Measurements from ENCODE around the gene ABLIM1. TPM values are rescaled to one million over a fixed set of nuclear protein-coding genes. Genes with fewer than 3 reads are reported as not detected.

ABLIM1 gene
- total and polyA plus RNA-seq, 7 experiments from 2014 or later, result 109 to 440 (median 357) TPM

DNA sequence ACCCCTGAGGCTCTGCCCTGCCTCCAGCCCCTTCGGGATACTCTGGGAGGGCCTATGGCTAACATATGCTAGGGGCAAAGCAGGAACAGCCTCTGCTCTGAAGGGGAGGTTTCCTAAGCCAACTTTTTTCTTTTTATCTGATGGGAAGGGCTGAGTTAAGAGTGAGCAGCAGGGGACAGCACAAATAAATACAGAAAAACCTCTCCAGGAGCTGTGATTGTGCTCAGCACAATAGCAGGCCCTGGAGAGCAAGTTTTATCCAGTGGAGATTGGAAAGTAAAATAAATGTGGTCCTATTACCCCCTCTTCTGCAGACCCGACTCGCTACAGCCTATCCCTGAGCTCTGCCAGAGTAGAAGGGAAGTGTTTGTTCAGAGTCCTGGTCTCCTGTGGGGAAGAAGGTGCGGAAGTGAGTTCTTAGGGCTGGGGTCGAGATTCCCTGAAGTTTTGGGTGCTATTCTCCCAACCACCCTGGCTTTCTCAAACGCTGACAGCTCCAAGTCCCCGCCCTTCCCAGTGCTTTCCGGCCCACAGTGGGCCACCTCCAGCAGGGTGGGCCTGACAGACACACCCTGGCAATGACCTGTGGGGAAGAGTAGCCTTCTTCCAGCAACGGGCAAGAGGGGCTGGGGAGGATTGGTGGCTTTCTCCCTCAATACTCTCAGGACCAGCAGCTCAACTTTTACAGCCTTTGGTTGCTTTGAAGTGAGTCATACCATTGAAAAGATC lies 230.8 kb downstream of the ABLIM1 start:
- Mint-ChIP-seq H3K9me3 (peaks cover 0 to 8% (median 0%) of the 10 kb centered on the region in 11 donors), H3K4me1 (no peaks in the 10 kb centered on the region), H3K4me3 (no peak overlapping the region), H3K27me3 (peaks cover 0 to 1% (median 0%) of the 10 kb centered on the region in 5 donors), H3K27ac (peak overlapping the region in 1 of 9 donors; percentile 31), H3K36me3 (peaks cover 3 to 21% (median 7%) of the 10 kb centered on the region in 5 donors)
- ATAC-seq (no peak), DNase-seq (no peak)
- CTCF ChIA-PET, result no interaction called here
- Histone ChIP-seq H3K9me3 (ENCODE audit: control insufficient read depth in 2 of 3, low read length in 3 of 3) (no peaks in the 10 kb centered on the region), H3K36me3 (ENCODE audit: control insufficient read depth in 2 of 3, insufficient read depth in 3 of 3, low read length in 3 of 3) (peaks cover 0 to 6% (median 0%) of the 10 kb centered on the region in 3 experiments), H3K27ac (ENCODE audit: low read depth, low read length) (no peak overlapping the region), H3K27me3 (ENCODE audit: control insufficient read depth in 2 of 2, insufficient read depth in 2 of 2, low read length in 2 of 2) (no peaks in the 10 kb centered on the region), H3K4me3 (ENCODE audit: low read length) (no peak overlapping the region), H3K4me1 (ENCODE audit: control insufficient read depth in 2 of 2, insufficient read depth in 2 of 2, low read length in 2 of 2) (no peaks in the 10 kb centered on the region)
- POLR2A ChIA-PET, result no interaction called here
- intact Hi-C loops (cut with micrococcal nuclease), result no loop called here

DNA sequence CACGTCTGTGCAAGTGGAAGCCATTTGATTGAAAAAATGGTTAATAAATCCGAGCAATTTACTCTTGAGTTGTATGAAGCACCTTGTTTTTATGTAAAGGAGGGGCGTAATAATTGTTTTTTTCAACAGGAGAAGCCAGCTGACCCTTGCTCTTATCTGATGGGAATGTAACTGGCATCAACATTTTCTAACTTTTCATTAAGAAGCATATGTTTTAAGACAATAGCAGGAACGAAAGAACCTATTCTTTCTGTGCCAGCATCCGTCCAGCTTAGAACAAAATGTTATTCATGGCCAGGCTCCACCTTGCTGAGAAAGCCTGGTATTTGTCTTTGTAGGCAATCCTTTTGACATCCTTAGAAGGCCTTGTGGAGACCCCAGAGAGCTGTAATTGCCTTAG lies 231.6 kb downstream of the ABLIM1 start:
- H3K4me3 Mint-ChIP-seq, result no peak overlapping the region

GRCh38 chr10:114420811-114421485 lies 237.1 kb downstream of the ABLIM1 start:
- no peak for ATAC-seq
- intact Hi-C loops (cut with micrococcal nuclease), result no loop called here
- no peak overlapping the region for H3K4me3 Mint-ChIP-seq
- Histone ChIP-seq H3K9me3 (ENCODE audit: control insufficient read depth in 2 of 3, low read length in 3 of 3) (no peaks in the 10 kb centered on the region), H3K4me3 (ENCODE audit: low read length) (no peak overlapping the region), H3K27ac (ENCODE audit: low read depth, low read length) (no peak overlapping the region), H3K4me1 (ENCODE audit: control insufficient read depth in 2 of 2, insufficient read depth in 2 of 2, low read length in 2 of 2) (no peaks in the 10 kb centered on the region), H3K27me3 (ENCODE audit: control insufficient read depth in 2 of 2, insufficient read depth in 2 of 2, low read length in 2 of 2) (no peaks in the 10 kb centered on the region), H3K36me3 (ENCODE audit: control insufficient read depth in 2 of 3, insufficient read depth in 3 of 3, low read length in 3 of 3) (no peaks in the 10 kb centered on the region)
- H3K27ac Mint-ChIP-seq, result no peak overlapping the region
- DNase-seq, result no peak
- H3K4me1 Mint-ChIP-seq, result peaks cover 0 to 2% (median 0%) of the 10 kb centered on the region in 7 donors
- peaks cover 0 to 8% (median 3%) of the 10 kb centered on the region in 5 donors for H3K36me3 Mint-ChIP-seq
- peaks cover 13 to 38% (median 28%) of the 10 kb centered on the region in 5 donors for H3K27me3 Mint-ChIP-seq
- POLR2A ChIA-PET, result no interaction called here
- H3K9me3 Mint-ChIP-seq, result peaks cover 0 to 6% (median 0%) of the 10 kb centered on the region in 11 donors
- CTCF ChIA-PET, result no interaction called here

More for the DNA sequence above, 231.6 kb downstream of the ABLIM1 start:
- Histone ChIP-seq H3K9me3 (ENCODE audit: control insufficient read depth in 2 of 3, low read length in 3 of 3) (no peaks in the 10 kb centered on the region), H3K4me3 (ENCODE audit: low read length) (no peak overlapping the region), H3K27ac (ENCODE audit: low read depth, low read length) (no peak overlapping the region), H3K27me3 (ENCODE audit: control insufficient read depth in 2 of 2, insufficient read depth in 2 of 2, low read length in 2 of 2) (no peaks in the 10 kb centered on the region), H3K36me3 (ENCODE audit: control insufficient read depth in 2 of 3, insufficient read depth in 3 of 3, low read length in 3 of 3) (peaks cover 0 to 6% (median 0%) of the 10 kb centered on the region in 3 experiments), H3K4me1 (ENCODE audit: control insufficient read depth in 2 of 2, insufficient read depth in 2 of 2, low read length in 2 of 2) (no peaks in the 10 kb centered on the region)
- intact Hi-C loops (cut with micrococcal nuclease), result no loop called here
- Mint-ChIP-seq H3K27ac (peak overlapping the region in 1 of 9 donors; percentile 41), H3K9me3 (peaks cover 0 to 9% (median 0%) of the 10 kb centered on the region in 11 donors), H3K36me3 (peaks cover 0 to 15% (median 4%) of the 10 kb centered on the region in 5 donors), H3K4me1 (no peaks in the 10 kb centered on the region), H3K27me3 (peaks cover 0 to 9% (median 0%) of the 10 kb centered on the region in 5 donors)
- DNase-seq, result no peak
- no peak for ATAC-seq
- ChIA-PET CTCF (no interaction called here), POLR2A (no interaction called here)

GRCh38 chr10:114418109-114418508 lies 240.0 kb downstream of the ABLIM1 start:
- DNase-seq, result no peak
- Mint-ChIP-seq H3K27me3 (peaks cover 15 to 47% (median 36%) of the 10 kb centered on the region in 5 donors), H3K36me3 (peaks cover 0 to 8% (median 0%) of the 10 kb centered on the region in 5 donors), H3K4me1 (peaks cover 0 to 2% (median 0%) of the 10 kb centered on the region in 7 donors), H3K4me3 (no peak overlapping the region), H3K27ac (no peak overlapping the region), H3K9me3 (peaks cover 0 to 6% (median 0%) of the 10 kb centered on the region in 11 donors)
- no peaks in the 10 kb centered on the region for H3K4me1 ChIP-seq (ENCODE audit: control insufficient read depth in 2 of 2, insufficient read depth in 2 of 2, low read length in 2 of 2)
- no peak for ATAC-seq
- POLR2A ChIA-PET, result no interaction called here
- CTCF ChIA-PET, result no interaction called here
- H3K9me3 ChIP-seq (ENCODE audit: control insufficient read depth in 2 of 3, low read length in 3 of 3), result no peaks in the 10 kb centered on the region
- no peak overlapping the region for H3K27ac ChIP-seq (ENCODE audit: low read depth, low read length)
- H3K27me3 ChIP-seq (ENCODE audit: control insufficient read depth in 2 of 2, insufficient read depth in 2 of 2, low read length in 2 of 2), result no peaks in the 10 kb centered on the region
- intact Hi-C loops (cut with micrococcal nuclease), result no loop called here
- H3K4me3 ChIP-seq (ENCODE audit: low read length), result no peak overlapping the region
- no peaks in the 10 kb centered on the region for H3K36me3 ChIP-seq (ENCODE audit: control insufficient read depth in 2 of 3, insufficient read depth in 3 of 3, low read length in 3 of 3)

- Mint-ChIP-seq H3K36me3 (peaks cover 0 to 7% (median 0%) of the 10 kb centered on the region in 5 donors), H3K9me3 (peaks cover 0 to 4% (median 0%) of the 10 kb centered on the region in 11 donors), H3K4me3 (no peak overlapping the region), H3K27ac (no peak overlapping the region), H3K4me1 (no peaks in the 10 kb centered on the region), H3K27me3 (peaks cover 33 to 40% (median 37%) of the 10 kb centered on the region in 5 donors)
- intact Hi-C loops (cut with micrococcal nuclease), result no loop called here
- DNase-seq (no peak), ATAC-seq (no peak)
- H3K4me3 ChIP-seq (ENCODE audit: low read length), result no peak overlapping the region
- no peaks in the 10 kb centered on the region for H3K4me1 ChIP-seq (ENCODE audit: control insufficient read depth in 2 of 2, insufficient read depth in 2 of 2, low read length in 2 of 2)
- ChIA-PET CTCF (no interaction called here), POLR2A (no interaction called here)
- no peaks in the 10 kb centered on the region for H3K27me3 ChIP-seq (ENCODE audit: control insufficient read depth in 2 of 2, insufficient read depth in 2 of 2, low read length in 2 of 2)
- H3K27ac ChIP-seq (ENCODE audit: low read depth, low read length), result no peak overlapping the region
- no peaks in the 10 kb centered on the region for H3K36me3 ChIP-seq (ENCODE audit: control insufficient read depth in 2 of 3, insufficient read depth in 3 of 3, low read length in 3 of 3)
- no peaks in the 10 kb centered on the region for H3K9me3 ChIP-seq (ENCODE audit: control insufficient read depth in 2 of 3, low read length in 3 of 3)
Measured at GRCh38 chr10:114412907-114413797, 244.9 kb downstream of the ABLIM1 start.

GRCh38 chr10:114408968-114409444 lies 249.1 kb downstream of the ABLIM1 start:
- peaks cover 44 to 62% (median 48%) of the 10 kb centered on the region in 5 donors for H3K27me3 Mint-ChIP-seq
- peaks cover 0 to 8% (median 0%) of the 10 kb centered on the region in 5 donors for H3K36me3 Mint-ChIP-seq
- H3K4me1 Mint-ChIP-seq, result peaks cover 0 to 7% (median 4%) of the 10 kb centered on the region in 7 donors
- no peak overlapping the region for H3K4me3 Mint-ChIP-seq
- no peaks in the 10 kb centered on the region for H3K4me1 ChIP-seq (ENCODE audit: control insufficient read depth in 2 of 2, insufficient read depth in 2 of 2, low read length in 2 of 2)
- H3K9me3 ChIP-seq (ENCODE audit: control insufficient read depth in 2 of 3, low read length in 3 of 3), result no peaks in the 10 kb centered on the region
- H3K27me3 ChIP-seq (ENCODE audit: control insufficient read depth in 2 of 2, insufficient read depth in 2 of 2, low read length in 2 of 2), result no peaks in the 10 kb centered on the region
- no peak overlapping the region for H3K27ac Mint-ChIP-seq
- no peak overlapping the region for H3K4me3 ChIP-seq (ENCODE audit: low read length)
- ChIA-PET CTCF (no interaction called here), POLR2A (no interaction called here)
- H3K36me3 ChIP-seq (ENCODE audit: control insufficient read depth in 2 of 3, insufficient read depth in 3 of 3, low read length in 3 of 3), result no peaks in the 10 kb centered on the region
- intact Hi-C loops (cut with micrococcal nuclease), result no loop called here
- H3K9me3 Mint-ChIP-seq, result peaks cover 0 to 5% (median 4%) of the 10 kb centered on the region in 11 donors
- ATAC-seq (no peak), DNase-seq (no peak)
- H3K27ac ChIP-seq (ENCODE audit: low read depth, low read length), result no peak overlapping the region
